ENCODE measurements around the gene UCN3.
"Not testable (repeated sequence)": the region's sequence is repeated elsewhere in the genome, so short reads cannot be mapped to it uniquely, and the experiment has no call there.

Gene UCN3

DNA sequence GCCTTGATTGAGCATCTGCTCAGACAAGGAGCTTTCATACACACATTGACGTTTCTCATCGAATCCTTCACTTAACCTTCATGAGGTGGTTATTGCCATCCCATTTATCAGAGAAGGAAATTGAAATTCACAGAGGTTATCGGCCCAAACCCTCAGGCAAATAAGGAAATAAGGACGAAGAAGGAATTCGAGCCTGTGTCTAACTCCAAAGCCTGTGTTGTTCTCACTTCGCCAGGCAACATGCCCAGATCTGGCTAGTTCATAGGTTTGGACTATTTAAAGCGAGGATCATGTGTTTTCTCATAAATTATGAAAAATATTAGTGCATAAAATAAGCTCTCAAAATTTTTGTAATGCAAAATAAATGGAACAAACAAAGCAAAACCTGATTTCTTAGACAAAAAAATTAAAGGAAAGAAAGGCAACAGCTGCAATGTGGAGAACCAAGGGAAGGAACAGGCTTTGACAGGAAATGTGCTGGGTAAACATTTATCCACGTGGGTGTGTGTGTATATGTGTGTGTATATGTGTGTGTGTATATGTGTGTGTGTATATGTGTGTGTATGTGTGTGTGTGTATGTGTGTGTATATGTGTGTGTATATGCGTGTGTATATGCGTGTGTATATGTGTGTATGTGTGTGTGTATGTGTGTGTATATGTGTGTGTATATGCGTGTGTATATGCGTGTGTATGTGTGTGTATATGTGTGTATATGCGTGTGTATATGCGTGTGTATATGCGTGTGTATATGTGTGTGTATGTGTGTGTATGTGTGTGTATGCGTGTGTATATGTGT lies 4.8 kb downstream of the UCN3 start:
- no peak for DNase-seq

DNA sequence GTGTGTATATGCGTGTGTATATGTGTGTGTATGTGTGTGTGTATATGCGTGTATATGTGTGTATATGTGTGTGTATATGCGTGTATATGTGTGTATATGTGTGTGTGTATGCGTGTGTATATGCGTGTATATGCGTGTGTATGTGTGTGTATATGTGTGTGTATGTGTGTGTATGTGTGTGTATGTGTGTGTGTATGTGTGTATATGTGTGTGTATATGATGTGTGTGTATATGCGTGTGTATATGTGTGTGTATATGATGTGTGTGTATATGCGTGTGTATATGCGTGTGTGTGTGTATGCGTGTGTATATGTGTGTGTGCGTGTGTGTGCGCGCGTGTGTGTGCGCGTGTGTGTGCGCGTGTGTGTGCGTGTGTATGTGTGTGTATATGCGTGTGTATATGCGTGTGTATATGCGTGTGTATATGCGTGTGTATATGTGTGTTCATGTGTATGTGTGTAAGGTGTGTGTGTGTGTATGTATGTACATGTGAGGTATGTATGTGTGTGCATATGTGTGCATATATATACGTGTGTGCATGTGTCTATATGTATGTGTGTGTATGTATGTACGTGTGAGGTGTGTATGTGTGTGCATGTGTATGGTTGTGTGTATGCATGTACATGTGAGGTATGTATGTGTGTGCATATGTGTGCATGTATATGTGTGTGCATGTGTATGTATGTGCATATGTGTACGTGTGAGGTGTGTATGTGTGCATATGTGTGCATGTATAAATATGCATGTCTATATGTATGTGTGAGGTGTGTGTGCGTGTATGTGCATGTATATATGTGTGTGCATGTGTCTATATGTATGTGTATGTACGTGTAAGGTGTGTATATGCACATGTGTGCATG lies 6.0 kb downstream of the UCN3 start:
- no peak for DNase-seq

DNA sequence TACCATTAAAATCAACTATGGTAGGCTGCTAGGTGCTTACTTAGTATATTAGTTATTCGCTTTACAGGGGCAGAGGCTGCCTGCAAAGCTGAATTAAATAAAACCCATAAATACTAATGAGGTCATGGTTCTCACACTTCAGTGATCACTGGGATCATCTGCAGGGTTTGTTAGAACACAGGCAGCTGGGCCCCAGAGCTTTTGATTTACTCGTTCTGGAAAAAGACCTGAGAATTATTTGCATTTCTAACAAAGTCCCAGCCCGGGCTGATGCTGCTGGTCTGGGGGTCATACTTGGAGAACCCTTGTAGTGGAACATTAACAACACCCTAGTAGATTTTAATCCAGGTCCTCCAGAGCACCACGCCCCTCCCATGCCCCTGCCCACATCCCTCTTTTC lies 8.5 kb downstream of the UCN3 start:
- no peak for DNase-seq

DNA sequence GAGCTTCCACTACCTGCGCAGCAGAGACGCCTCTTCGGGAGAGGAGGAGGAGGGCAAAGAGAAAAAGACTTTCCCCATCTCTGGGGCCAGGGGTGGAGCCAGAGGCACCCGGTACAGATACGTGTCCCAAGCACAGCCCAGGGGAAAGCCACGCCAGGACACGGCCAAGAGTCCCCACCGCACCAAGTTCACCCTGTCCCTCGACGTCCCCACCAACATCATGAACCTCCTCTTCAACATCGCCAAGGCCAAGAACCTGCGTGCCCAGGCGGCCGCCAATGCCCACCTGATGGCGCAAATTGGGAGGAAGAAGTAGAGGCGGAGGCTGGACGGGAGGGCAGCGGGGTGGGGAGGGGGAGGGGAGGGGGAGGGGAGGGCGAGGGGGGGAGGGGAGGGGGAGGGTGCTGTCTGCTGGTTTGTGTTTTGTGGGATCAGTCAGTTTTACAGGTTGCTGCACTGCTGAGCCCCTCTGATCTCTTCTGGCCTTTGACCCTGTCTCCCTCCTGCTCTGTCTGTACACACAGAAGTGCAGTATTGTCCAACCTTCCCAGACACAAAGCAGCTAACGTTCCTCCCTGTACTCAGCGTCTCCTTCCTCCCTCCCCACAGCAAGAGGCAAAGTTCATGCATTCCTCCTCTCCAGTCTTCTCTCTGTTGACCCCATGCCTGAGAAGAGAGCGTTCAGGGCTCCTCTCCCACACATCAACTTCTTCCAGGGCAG lies 9.3 kb downstream of the UCN3 start:
- DNase-seq = no peak

DNA sequence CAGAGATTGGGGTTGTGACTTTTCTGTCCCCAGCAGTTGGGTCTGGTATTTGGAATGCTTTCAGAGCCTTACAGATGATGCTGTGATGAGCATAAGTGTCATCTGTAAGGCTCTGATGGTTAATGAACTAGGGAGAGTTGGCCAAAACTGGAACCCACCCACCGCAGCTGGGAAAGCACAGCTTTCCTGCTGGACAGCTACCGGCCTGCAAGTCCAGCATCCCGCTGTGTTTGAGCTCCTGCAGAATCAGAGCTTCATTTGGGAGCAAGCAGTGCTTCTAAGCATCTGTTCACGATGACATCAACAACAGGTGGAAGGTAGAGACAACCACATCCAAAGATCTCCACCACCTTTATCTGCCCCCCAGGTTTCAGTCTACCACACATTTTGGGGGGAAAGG lies 11.7 kb downstream of the UCN3 start:
- no peak for DNase-seq

DNA sequence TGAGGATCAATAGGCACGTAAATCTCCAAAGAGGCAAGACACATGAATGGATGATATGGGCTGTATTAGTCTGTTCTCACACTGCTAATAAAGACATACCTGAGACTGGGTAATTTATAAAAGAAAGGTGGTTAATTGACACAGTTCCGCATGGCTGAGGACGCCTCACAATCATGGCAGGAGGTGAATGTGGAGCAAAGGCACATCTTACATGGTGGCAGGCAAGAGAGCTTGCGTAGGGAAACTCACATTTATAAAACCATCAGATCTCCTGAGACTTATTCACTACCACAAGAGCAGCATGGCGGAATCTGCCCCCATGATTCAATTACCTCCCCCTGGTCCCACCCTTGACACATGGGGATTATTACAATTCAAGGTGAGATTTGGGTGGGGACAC lies 14.4 kb downstream of the UCN3 start:
- DNase-seq = not testable (repeated sequence)

DNA sequence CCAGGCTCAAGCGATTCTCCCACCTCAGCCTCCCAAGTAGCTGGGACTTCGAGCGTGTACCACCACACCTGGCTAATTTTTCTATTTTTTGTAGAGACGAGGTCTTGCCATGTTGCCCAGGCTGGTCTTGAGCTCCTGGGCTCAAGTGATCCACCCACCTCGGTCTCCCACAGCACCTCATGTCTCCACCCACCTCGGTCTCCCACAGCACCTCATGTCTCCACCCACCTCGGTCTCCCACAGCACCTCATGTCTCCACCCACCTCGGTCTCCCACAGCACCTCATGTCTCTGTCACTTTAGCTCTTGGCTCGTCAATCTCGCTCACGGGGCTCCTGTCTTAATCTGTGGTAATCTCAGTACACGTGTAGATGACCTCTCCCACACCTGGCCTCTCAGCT lies 15.6 kb downstream of the UCN3 start:
- not testable (repeated sequence) for DNase-seq

DNA sequence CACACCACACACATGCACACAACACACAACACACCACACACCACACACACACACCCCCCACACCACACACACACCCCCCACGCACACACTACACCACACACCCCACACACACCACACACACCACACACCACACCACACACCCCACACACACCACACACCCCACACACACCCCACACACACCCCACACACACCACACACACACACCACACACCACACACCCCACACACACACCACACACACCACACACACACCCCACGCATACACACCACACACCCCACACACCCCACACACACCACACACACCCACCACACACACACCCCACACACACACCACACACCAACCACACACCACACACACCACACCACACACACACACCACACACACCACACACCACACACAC lies 16.4 kb downstream of the UCN3 start:
- no peak for DNase-seq

DNA sequence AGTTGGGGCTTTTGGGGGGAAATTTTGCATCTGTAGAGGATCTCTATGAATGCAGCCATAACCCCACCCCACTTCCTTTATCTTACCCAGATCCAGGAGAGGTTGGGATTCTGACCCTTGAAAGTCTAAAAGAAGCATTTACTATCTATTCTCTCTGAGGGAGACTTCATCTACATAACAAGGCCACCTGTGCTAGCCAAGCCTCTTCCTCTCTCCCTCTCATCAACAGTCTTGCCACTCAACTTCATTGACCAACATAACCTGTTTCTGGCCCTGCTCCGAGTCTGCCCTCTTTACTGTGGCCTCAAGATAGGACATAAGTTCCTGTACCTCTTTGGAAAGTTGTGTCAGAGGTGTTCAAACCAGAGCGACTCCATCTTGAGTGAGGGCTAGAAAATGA lies 20.5 kb downstream of the UCN3 start:
- no peak for DNase-seq

DNA sequence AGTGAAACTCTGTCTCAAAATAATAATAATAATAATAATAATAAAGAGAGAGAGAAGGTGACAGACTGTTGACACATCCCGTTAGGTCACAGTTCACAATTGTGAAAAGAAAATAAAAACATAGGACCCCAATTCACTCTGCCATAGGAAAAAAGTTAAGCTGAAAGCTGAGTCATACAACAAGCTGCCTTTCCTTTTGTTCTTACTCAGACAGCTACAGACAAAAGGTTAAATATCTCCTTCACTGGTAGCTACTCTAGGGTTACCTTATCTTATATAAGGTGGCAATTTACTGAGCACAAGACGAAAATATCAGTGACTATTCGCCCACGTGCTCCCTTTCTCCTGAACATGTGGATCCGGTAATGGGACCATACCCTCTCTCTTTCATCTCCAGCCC lies 22.4 kb downstream of the UCN3 start:
- DNase-seq = no peak

DNA sequence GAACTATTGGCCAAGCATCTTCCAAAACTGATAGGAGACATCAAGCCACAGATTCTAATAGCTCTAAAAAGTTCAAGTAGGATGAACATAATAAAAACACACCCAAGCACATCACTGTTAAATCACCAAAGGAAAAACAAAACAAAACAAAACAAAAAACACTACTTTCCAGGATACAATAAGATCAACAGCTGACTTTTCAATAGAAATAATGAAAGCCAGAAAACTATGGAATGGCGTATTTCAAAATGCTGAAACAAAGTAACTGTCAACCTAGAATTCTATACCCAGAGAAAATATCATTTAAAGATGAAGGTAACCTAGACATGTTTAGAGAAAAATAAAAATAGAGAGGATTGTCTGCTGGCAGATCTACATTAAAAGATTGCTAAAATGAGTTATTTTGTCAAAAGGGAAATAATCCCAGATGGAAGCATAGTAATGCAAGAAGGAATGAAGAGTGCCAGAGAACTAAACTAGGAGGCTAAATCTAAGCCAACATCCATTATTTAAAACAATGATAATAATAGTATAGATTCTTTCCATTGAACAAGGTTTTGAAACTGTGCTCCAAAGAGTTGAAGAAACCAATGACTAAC lies 25.9 kb downstream of the UCN3 start:
- no peak for DNase-seq

DNA sequence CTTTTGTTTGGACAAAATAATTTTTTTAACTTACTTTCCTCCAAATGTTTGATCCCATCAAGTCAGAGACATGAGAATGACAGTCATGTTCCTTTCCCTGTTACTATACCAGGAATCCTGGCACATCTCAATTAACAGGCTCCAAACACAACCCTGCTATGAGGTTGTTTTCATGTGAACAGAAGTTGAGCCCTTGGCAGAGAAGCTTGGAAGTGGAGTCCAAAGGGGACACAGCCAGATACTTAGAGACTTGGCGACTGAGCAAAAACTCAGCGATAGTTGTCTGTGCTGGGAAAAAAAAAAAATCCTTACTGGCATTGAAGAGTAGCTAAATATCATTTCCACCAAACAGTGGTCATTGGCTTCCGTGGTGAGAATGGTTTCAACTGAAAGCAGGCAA lies 27.0 kb downstream of the UCN3 start:
- DNase-seq = no peak

DNA sequence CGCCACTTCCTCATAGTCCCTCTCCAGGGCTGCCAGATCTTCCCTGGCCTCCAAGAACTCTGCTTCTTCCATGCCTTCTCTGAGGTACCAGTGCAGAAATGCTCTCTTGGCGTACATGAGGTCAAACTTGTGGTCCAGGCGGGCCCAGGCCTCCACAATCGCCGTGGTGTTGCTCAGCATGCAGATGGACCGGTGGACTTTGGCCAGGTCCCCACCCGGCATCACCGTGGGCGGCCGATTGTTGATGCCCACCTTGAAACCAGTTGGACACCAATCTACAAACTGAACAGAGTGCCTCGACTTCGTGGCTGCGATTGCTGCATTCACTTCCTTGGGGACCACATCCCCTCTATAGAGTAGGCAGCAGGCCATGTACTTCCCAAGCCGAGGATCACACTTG lies 28.8 kb downstream of the UCN3 start:
- no peak for DNase-seq

DNA sequence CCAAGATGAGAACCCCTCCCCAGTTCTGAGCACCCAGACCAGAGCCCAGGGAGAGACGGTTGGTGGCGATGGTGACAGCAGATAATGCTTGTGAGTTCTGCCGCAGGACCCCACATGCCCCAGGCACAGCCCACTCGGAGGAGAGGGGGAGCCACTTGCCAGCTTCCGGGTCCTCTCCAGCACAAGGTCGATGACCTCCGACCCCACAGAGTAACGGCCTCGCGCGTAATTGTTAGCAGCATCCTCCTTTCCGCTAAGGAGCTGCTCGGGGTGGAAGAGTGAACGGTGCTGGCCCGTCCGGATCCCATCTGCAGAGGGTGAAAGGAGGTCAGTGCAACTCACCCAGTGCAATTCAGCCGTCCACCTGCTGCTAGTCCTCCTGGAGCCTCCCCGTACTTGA lies 30.4 kb downstream of the UCN3 start:
- no peak for DNase-seq

DNA sequence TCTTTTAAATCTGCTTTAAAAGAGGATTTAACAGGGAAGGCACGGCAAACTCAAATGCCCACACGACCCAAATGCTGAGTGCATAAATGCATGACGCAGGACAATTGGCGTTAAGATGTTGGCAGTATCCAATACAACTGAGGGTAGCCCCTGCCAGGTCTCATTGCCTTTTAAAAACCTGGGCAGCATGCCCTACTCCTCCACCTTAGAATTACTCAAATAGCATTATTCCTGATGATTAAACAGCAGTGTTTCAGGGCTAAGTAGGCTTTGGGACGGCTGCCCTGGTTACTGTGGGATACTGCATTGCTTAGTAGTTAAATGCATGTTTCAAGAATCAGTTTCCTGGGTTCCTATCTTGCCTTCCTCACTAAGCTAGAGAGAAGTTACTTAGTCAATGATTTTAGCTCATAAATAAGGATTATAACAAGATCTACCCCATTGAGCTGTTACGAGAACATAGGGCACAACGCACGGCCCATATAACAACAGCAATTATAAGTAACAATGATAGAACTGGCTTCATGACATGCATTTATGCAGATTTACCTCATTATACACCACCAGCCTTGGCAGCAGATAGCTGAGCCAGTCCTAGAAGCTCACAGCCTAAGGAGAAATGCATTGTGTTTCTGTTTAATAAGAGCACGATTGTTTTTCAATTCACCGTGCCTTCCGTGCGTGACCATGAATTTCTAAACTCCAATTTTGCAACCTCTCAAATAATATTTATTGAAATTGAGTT lies 32.0 kb downstream of the UCN3 start:
- no peak for DNase-seq

DNA sequence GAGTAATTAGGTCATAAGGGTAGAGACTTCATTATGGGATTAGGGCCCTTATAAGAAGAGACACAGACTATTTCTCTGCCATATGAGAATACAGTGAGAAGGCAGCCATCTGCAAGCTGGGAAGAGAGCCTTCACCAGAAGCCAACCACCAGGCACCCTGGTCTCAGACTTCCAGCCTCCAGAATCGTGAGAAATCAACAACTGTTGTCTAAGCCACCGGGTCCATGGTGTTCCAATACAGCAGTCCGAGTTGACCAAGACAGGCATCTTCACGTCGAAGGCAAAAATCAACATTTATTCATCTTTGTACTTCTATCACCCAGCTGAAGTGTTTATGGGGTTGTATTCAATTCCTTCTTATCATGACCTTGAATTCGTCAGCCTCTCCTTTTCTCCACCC lies 34.6 kb downstream of the UCN3 start:
- DNase-seq = no peak

DNA sequence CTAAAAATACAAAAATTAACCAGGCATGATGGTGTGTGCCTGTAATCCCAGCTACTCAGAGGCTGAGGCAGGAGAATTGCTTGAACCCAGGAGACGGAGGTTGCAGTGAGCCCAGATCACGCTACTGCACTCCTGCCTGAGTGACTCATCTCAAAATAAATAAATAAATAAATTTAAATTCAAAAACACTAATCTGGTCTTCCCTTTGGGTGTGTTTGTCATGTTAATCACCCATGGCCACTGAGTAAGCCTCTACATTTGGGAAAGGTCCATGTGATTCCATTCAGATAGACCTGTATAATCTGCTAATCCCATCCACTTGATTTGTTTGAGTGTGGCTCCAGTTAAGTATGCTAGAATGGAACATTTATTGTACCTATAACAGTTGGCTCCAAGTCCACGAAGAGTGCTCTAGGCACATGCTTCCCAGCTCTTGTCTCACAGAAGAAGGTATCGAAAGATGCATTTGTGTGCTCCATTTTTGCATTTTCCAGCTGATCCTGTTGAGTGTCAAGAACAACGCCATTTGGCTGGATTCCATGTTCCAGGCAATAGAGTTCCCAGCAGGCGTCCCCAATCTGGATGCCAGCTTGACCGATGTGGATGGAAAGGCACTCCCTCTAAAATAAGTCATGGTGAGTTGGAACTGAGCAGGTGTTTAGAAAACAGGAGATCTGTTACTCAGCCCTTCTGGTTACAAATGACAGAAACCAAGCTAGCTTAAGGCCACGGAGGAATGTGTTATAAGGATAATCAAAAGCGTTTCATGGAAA lies 35.9 kb downstream of the UCN3 start:
- no peak for DNase-seq

DNA sequence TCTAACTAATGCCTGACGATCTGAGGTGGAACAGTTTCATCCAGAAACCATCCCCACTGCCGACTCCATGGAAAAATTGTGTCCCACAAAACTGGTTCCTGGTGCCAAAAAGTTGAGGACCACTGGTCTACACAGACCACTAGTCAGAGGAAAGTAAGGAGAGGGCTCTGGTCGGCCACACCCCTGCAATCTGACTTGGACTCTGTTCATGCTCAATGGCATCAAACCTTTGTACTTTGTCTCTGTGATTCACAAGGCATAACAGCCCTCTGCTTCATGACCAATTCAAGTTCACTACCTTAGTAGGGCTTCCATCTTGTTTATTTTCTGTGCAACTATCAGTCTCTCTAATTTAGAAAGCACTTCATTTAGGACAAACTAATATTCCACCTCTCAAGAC lies 38.0 kb downstream of the UCN3 start:
- DNase-seq = no peak

DNA sequence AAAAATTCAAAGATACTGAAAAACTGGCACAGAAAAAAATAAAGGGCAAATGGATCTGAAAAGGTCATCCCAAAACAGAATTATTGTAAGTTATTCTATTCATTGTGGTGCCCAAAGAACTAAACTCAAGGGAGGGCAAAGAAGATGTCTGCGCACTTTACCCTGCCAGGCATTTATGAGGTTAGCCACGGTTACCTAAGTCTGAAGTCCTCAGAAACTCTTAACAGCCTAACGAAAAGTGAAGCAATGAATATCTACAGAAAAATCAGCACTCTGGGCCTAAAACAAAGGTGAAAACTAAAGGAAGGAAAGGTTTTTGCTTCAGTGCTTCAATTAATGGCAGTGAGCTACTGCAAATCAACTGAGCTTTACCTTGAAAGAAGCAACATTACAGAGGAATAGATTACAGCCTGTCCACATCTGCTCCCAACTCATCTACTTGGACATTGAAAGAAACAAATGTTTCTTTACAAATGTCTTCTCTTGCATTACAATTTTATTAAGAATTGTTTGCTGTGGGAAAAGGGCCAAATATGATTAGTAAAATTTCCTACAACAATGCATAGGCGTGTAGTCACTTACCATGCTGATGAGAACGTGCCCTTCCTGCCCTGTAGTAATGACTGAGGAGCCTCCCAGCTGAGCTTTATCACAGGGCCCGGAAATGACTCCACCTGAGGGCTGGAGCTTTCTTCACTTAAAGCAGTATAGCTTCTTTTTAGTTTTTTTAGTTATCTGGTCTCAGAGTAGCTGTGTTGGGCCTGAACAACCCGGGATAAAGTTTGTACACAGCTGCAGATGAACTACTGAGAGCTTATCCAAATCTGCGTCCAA lies 39.7 kb downstream of the UCN3 start, which contains the start of gene TUBAL3:
TUBAL3 (minus strand) TSS at position 621 of the 834 bp plus-strand sequence; CDS start at position 585, 36 bp downstream.
- DNase-seq = peak in 1 of 2 experiments; percentile 35

DNA sequence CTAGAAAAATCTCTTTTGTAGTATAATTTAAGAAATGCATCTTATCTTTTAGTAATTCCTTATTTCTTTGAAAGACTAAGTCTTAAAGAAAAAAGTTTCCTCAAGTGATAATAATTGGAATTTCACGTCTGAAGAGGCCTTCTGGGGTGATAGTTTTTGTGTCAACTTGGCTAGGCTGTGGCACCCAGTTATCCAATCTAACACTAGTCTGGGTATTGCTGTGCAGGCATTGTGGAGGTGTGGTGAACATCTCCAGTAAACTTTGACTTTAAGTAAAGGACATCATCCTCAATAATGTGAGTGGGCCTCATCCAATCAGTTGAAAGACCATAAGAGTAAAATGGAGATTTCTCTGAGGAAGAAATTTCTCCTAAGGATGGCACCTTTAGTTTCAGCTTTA lies 42.2 kb downstream of the UCN3 start:
- DNase-seq = no peak

DNA sequence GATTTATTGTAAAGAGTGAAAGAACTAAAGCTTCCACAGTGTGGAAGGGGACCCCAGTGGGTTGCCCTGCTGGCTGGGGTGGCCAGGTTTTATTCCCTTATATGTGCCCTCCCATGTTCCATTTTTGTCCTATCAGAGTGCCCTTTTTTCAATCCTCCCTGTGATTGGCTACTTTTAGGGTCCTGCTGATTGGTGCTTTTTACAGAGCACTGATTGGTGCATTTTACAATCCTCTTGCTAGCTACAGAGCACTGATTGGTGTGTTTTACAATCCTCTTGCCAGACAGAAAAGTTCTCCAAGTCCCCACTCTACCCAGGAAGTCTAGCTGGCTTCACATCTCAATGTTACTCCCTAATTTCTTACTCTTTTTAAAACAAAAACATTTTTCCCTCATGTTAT lies 46.0 kb downstream of the UCN3 start:
- DNase-seq = not testable (repeated sequence)

Data from SW 1271 (cell line).